HFF-Myc (cell line): Measurements from ENCODE around the gene NR2C2.

Experiments used
- DNase-seq: peaks from one replicate; pipeline ENCODE4 v3.0.0-alpha.2; 2011; ENCODE audit warnings: low read depth; ENCODE audit errors: extremely low read depth
- H3K4me3 ChIP-seq: replicated peaks from 2 replicates; pipeline ENCODE4 v1.5.1; 2011; ENCODE audit warnings: low read depth, mild to moderate bottlenecking, control low read depth, low read length
- TF ChIP-seq, protein P1 (sequence below): IDR thresholded peaks from 2 replicates; pipeline ENCODE4 v1.5.1; 2012; ENCODE audit warnings: mild to moderate bottlenecking, low read depth, low read length, control low read depth; ENCODE audit errors: missing control alignments

The NR2C2 gene

DNA sequence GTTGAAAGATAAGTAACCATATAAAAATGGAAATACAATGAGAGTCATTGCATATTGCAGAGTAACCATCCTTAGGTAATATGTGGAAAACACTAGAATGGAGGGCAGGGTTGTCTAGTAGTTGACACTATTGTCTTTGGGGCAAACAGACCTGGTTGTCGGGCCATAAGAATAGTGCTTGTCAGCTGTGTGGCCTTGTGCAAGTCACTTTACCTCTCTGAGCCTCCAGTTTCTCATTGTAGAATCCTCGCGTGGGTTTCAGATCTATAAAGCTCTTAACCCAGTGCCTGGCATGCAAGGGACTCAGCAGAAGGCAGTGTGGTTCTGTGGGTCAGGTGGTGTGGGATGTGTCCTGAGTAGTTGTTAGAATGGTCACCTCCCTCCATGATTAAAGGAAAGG is 85.7 kb downstream of the NR2C2 start:
- H3K4me3 ChIP-seq: no peak overlapping the region
- no peak for DNase-seq
- TF ChIP-seq, protein P1, sequence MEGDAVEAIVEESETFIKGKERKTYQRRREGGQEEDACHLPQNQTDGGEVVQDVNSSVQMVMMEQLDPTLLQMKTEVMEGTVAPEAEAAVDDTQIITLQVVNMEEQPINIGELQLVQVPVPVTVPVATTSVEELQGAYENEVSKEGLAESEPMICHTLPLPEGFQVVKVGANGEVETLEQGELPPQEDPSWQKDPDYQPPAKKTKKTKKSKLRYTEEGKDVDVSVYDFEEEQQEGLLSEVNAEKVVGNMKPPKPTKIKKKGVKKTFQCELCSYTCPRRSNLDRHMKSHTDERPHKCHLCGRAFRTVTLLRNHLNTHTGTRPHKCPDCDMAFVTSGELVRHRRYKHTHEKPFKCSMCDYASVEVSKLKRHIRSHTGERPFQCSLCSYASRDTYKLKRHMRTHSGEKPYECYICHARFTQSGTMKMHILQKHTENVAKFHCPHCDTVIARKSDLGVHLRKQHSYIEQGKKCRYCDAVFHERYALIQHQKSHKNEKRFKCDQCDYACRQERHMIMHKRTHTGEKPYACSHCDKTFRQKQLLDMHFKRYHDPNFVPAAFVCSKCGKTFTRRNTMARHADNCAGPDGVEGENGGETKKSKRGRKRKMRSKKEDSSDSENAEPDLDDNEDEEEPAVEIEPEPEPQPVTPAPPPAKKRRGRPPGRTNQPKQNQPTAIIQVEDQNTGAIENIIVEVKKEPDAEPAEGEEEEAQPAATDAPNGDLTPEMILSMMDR: no peak

DNA sequence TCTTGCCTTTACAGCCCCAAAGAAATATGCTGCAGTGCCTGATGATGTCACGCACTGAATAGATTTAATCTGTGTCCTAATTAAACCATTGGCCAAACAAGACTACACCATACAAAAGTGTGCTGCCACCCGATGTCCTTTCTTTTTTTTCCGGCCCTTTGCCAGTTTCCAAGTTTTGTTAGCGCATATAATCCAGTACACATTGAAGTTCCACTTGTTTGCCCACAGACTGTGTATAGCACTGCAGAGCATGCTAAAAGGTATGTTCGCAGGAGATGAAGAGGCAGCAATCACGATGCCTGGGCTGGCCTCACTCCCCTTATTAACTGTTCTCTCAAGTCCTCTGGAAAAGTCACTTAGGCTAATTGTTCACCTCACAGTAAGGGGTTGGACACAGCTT is 90.9 kb downstream of the NR2C2 start:
- no peak overlapping the region for H3K4me3 ChIP-seq
- TF ChIP-seq, protein P1: no peak
- no peak for DNase-seq

GRCh38 chr3:15040844-15041243 is 93.5 kb downstream of the NR2C2 start:
- DNase-seq: no peak
- H3K4me3 ChIP-seq: no peak overlapping the region

GRCh38 chr3:15041950-15042349 is 94.6 kb downstream of the NR2C2 start:
- TF ChIP-seq, protein P1: no peak
- H3K4me3 ChIP-seq: no peak overlapping the region
- DNase-seq: no peak

More at GRCh38 chr3:15040844-15041243, 93.5 kb downstream of the NR2C2 start:
- TF ChIP-seq, protein P1: no peak

- no peak overlapping the region for H3K4me3 ChIP-seq
- TF ChIP-seq, protein P1: no peak
- DNase-seq: no peak
Observed at GRCh38 chr3:15042936-15043335, 95.6 kb downstream of the NR2C2 start.

DNA sequence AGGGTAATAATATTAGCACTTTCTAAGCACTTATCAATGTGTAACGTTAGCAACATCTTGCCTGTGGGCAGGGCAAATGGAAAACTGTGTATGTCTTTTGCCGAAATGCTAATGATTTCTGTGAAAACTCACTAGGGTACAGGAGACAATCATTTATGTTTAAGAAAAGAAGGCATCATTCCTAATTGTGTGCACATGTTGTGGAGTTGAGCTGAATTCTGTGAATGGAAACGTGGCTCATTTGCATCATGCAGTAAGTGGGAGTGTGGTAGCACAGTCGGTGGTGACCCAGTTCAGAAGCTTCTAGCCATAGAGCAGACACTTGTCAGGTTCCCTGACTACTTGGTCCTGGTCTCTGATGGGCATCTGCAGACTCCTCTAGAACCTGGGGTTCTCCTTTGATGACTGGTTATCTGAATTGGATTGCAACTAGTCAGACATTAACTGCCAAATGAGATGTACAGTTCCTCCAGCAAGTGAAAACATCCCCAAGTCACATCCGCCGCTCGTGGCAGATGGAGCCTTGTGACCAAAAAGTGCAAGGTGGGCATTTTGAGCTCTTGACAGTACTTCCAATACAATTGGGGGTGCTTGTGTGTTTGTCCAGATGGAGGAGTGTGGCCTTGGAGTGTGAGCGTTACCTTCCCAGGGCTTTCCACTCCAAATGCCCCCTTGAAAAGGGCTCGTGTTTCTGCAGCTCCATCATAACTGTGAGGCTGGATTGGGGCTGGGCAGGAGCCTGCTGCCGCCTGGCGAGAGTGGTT is 96.2 kb downstream of the NR2C2 start:
- DNase-seq: no peak
- no peak overlapping the region for H3K4me3 ChIP-seq
- TF ChIP-seq, protein P1: no peak

DNA sequence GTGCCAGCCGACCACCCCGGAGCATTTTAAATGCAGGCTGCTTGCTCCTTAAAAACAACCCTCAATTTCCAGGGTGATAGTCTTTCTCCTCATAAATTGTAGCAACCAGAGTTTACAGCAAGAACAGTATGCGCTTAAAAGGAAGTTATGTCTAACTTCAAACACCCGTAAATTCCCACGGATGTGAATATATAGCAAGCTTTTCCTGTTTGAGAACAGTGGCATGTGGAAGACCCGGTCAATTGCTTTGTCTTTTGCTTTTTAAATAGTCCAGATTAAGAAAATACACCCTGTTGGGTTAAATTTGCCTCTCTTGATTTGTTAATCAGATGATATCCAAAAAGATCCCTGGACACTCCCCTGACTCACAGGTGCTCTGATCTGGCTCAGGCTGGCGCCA is 96.9 kb downstream of the NR2C2 start:
- H3K4me3 ChIP-seq: no peak overlapping the region
- TF ChIP-seq, protein P1: no peak
- DNase-seq: no peak
